ENCODE data around the gene PHACTR1. TPM values are rescaled to one million over a fixed set of nuclear protein-coding genes. Genes with fewer than 3 reads are reported as not detected.

The PHACTR1 gene
- total and polyA plus RNA-seq, 9 of the 15 experiments (the other 6 are each of a cell fraction or from before 2014, with no cell fraction given) = 11.5 to 32.6 (median 22.0) TPM

DNA sequence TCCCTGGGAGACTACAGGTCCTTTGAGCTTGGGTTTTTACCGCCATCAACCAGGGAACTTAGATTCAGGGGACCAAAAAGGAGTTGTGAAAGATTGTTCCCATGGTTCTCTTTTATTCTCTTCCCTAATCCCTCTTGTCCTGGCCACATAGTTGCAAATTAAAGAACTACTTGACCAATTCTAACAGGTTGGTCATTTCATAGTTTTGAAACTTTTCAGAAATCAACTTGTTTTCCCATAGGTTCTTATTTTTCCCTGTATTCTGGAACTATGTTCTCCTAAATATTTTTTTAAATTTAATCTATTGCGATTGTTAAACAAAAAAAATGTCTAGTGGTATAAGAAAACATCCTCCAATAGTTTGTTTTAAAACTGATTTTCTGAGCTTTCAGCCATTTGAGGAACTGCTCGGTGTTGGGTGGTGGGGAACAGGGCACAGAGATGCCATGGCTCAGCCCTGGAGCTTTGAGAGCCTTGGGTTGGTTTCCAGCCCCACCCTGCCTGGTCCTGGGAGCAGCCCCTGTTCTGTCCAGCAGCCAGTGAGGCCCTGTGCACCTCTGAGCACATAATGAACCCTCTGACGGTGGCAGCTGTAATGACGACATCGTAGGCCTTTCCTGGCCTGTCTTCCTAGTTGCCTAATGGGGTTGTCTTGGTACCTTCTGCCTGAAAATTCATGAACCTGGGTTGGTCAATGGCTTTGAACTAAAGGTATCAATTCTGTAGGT lies 558.3 kb downstream of the PHACTR1 start (continued):
- TF ChIP-seq ZHX1 (conservative IDR thresholded peaks at IDR 0.05; ENCODE audit: low read length) = no peak
- no peak for TF ChIP-seq SRF (CRISPR knock-in tag; IDR thresholded peaks at IDR 0.05)
- no peak for TF ChIP-seq PCBP2 (IDR thresholded peaks at IDR 0.05; ENCODE audit: low read depth, low read length, poor library complexity, severe bottlenecking)
- TF ChIP-seq NFATC3 (IDR thresholded peaks at IDR 0.05) = no peak
- TF ChIP-seq ZC3H4 (CRISPR knock-in tag; IDR thresholded peaks at IDR 0.05; ENCODE audit: borderline replicate concordance) = no peak
- TF ChIP-seq, protein P1, sequence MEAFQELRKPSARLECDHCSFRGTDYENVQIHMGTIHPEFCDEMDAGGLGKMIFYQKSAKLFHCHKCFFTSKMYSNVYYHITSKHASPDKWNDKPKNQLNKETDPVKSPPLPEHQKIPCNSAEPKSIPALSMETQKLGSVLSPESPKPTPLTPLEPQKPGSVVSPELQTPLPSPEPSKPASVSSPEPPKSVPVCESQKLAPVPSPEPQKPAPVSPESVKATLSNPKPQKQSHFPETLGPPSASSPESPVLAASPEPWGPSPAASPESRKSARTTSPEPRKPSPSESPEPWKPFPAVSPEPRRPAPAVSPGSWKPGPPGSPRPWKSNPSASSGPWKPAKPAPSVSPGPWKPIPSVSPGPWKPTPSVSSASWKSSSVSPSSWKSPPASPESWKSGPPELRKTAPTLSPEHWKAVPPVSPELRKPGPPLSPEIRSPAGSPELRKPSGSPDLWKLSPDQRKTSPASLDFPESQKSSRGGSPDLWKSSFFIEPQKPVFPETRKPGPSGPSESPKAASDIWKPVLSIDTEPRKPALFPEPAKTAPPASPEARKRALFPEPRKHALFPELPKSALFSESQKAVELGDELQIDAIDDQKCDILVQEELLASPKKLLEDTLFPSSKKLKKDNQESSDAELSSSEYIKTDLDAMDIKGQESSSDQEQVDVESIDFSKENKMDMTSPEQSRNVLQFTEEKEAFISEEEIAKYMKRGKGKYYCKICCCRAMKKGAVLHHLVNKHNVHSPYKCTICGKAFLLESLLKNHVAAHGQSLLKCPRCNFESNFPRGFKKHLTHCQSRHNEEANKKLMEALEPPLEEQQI (IDR thresholded peaks at IDR 0.05) = 0 out of 2 replicates have a peak, but pooled peaks have one; percentile 51
- no peak for TF ChIP-seq PRMT5 (CRISPR knock-in tag; IDR thresholded peaks at IDR 0.05)
- 0 out of 2 replicates have a peak, but pooled peaks have one; percentile 50 for TF ChIP-seq CEBPG (CRISPR knock-in tag; IDR thresholded peaks at IDR 0.05)
- peak in 1 of 2 experiments; percentile 61; a peak in 2 of 4 replicates for TF ChIP-seq CEBPG (tag; conservative IDR thresholded peaks at IDR 0.05 in 1 of 2, IDR thresholded peaks at IDR 0.05 in 1 of 2)
- TF ChIP-seq MCM2 (IDR thresholded peaks at IDR 0.05; ENCODE audit: low read depth) = no peak
- no peak for TF ChIP-seq ETV1 (tag; conservative IDR thresholded peaks at IDR 0.05; ENCODE audit: low read depth)
- 0 out of 2 replicates have a peak, but pooled peaks have one; percentile 24 for TF ChIP-seq NR2F6 (CRISPR knock-in tag; IDR thresholded peaks at IDR 0.05)
- TF ChIP-seq ZBTB2 (IDR thresholded peaks at IDR 0.05) = no peak
- no peak for TF ChIP-seq ZBED1 (IDR thresholded peaks at IDR 0.05)
- no peak for TF ChIP-seq ZNF140 (CRISPR knock-in tag; IDR thresholded peaks at IDR 0.05)
- TF ChIP-seq ELF1 (tag; IDR thresholded peaks at IDR 0.05) = no peak
- no peak for TF ChIP-seq SRSF3 (IDR thresholded peaks at IDR 0.05; ENCODE audit: insufficient read depth, low read length)
- peak in 1 of 2 experiments; percentile 28; a peak in 1 of 4 replicates for TF ChIP-seq MAZ (CRISPR knock-in tag; conservative IDR thresholded peaks at IDR 0.05 in 1 of 2, IDR thresholded peaks at IDR 0.05 in 1 of 2)
